ENCODE data around the gene HNRNPH2. TPM values are rescaled to one million over a fixed set of nuclear protein-coding genes. Genes with fewer than 3 reads are reported as not detected.
A peak's percentile ranks its signal among the peaks of the same experiment; 100 is the strongest.

HNRNPH2 gene
- total RNA-seq, 4 donors from 2014 or later = 36.4 to 60.0 (median 44.4) TPM

GRCh38 chrX:101417981-101418841 is 10.2 kb downstream of the HNRNPH2 start:
- peaks cover 0 to 15% (median 4%) of the 10 kb centered on the region in 4 donors for H3K36me3 ChIP-seq
- intact Hi-C loops (cut with DNase I) = loop anchor here (5.0 kb wide), 1 partner anchor 134 kb away; the partner anchor contains the start of gene ARMCX1
- H3K27ac ChIP-seq (replicated peaks in 1 of 4) = peak overlapping the region; percentile 85 to 92 (median 90)
- 26% methylated on average over 56 of the region's 56 CpGs for WGBS
- peaks cover 3 to 45% (median 37%) of the 10 kb centered on the region in 4 donors for H3K4me1 ChIP-seq
- H3K27me3 ChIP-seq = no peaks in the 10 kb centered on the region
- peak; percentile 90 for DNase-seq (ENCODE audit: extremely low spot score)
- H3K9me3 ChIP-seq = no peaks in the 10 kb centered on the region
- TF ChIP-seq POLR2A (IDR thresholded peaks at IDR 0.05; ENCODE audit: low read depth) (no peak), EP300 (IDR thresholded peaks at IDR 0.05) (no peak), POLR2AphosphoS5 (IDR thresholded peaks at IDR 0.05) (peak in 1 of 2 donors; percentile 35)
- H3K4me3 ChIP-seq = peak overlapping the region; percentile 57 to 73 (median 66)

GRCh38 chrX:101419489-101419888 is 11.5 kb downstream of the HNRNPH2 start:
- intact Hi-C loops (cut with DNase I) = loop anchor here (5.0 kb wide), 1 partner anchor 133 kb away; the partner anchor contains the start of gene ARMCX1
- Histone ChIP-seq H3K4me3 (peak overlapping the region in 1 of 4 donors; percentile 63), H3K27me3 (no peaks in the 10 kb centered on the region), H3K36me3 (peaks cover 0 to 27% (median 8%) of the 10 kb centered on the region in 4 donors), H3K4me1 (peaks cover 3 to 45% (median 37%) of the 10 kb centered on the region in 4 donors), H3K9me3 (no peaks in the 10 kb centered on the region), H3K27ac (replicated peaks in 1 of 4) (peak overlapping the region; percentile 85 to 92 (median 90))
- TF ChIP-seq CTCF (IDR thresholded peaks at IDR 0.05) (no peak), EP300 (IDR thresholded peaks at IDR 0.05) (no peak), POLR2A (IDR thresholded peaks at IDR 0.05; ENCODE audit: low read depth) (no peak), POLR2AphosphoS5 (IDR thresholded peaks at IDR 0.05) (no peak)
- 76% methylated on average over 2 of the region's 2 CpGs for WGBS
- DNase-seq (ENCODE audit: extremely low spot score) = no peak

DNA sequence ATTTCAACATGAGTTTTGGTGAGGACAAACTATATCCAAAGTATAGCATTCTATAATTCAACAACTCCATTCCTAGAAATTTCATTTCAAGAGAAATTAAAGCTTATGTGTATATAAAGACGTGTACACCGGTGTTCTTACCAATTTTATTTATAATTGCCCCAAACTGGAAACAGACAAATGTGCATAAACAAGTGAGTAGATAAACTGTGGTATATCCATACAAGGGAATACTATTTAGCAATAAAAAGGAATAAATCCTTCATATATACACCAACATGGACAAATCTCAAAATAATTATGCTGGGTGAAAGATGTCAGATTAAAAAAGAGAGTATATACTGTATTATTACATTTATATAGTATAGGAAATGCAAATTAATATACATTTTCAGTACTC is 19.9 kb downstream of the HNRNPH2 start:
- no peak overlapping the region for H3K4me3 ChIP-seq
- no peaks in the 10 kb centered on the region for H3K27me3 ChIP-seq
- no peak for TF ChIP-seq EP300 (IDR thresholded peaks at IDR 0.05)
- TF ChIP-seq POLR2AphosphoS5 (IDR thresholded peaks at IDR 0.05) = no peak
- no peak for TF ChIP-seq CTCF (IDR thresholded peaks at IDR 0.05)
- TF ChIP-seq POLR2A (IDR thresholded peaks at IDR 0.05; ENCODE audit: low read depth) = no peak
- H3K4me1 ChIP-seq = no peaks in the 10 kb centered on the region
- H3K36me3 ChIP-seq = peaks cover 0 to 48% (median 18%) of the 10 kb centered on the region in 4 donors
- WGBS = 81% methylated on average over 2 of the region's 2 CpGs
- H3K9me3 ChIP-seq = peaks cover 0 to 14% (median 0%) of the 10 kb centered on the region in 4 donors
- no peak overlapping the region for H3K27ac ChIP-seq (replicated peaks in 1 of 4)
- intact Hi-C loops (cut with DNase I) = no loop called here
- DNase-seq (ENCODE audit: extremely low spot score) = no peak

- 95% methylated on average over 1 of the region's 1 CpG for WGBS
- TF ChIP-seq CTCF (IDR thresholded peaks at IDR 0.05) (no peak), EP300 (IDR thresholded peaks at IDR 0.05) (no peak), POLR2A (IDR thresholded peaks at IDR 0.05; ENCODE audit: low read depth) (no peak), POLR2AphosphoS5 (IDR thresholded peaks at IDR 0.05) (no peak)
Observed at GRCh38 chrX:101429934-101430333, 21.9 kb downstream of the HNRNPH2 start.

DNA sequence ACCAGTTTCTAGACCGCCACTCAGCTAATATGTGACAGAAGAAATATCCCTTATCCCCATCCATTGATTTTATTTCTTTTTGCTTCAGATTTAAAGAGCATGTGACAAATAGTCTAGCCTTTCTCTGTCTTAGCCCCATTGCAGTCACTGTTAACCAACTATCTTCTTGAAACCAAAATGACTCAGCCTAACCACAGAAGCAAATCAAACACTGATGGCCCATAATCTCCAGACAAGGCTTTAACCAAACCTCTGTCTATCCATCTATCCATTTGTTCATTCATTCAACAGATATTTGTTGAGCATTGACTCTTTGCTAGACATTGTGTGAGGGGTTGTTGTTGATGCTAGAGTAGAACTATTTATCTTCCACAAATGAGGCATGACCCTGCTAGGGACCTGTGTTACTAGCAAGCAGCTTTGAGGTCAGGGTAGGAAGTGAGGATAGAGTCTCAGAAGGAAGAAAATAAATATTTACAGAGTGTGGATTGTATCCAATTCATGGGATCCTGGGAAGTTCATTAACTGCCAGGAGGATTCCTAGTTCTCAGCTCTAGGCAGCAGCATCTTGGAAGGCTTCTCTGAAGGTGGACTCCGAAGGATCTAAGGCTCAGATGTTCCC is 22.5 kb downstream of the HNRNPH2 start:
- no peak for DNase-seq (ENCODE audit: extremely low spot score)
- no peak overlapping the region for H3K27ac ChIP-seq (replicated peaks in 1 of 4)
- intact Hi-C loops (cut with DNase I) = no loop called here
- no peak overlapping the region for H3K4me3 ChIP-seq
- H3K4me1 ChIP-seq = no peaks in the 10 kb centered on the region
- no peaks in the 10 kb centered on the region for H3K27me3 ChIP-seq
- peaks cover 0 to 14% (median 0%) of the 10 kb centered on the region in 4 donors for H3K9me3 ChIP-seq
- TF ChIP-seq EP300 (IDR thresholded peaks at IDR 0.05) = no peak
- TF ChIP-seq POLR2A (IDR thresholded peaks at IDR 0.05; ENCODE audit: low read depth) = no peak
- TF ChIP-seq POLR2AphosphoS5 (IDR thresholded peaks at IDR 0.05) = no peak
- TF ChIP-seq CTCF (IDR thresholded peaks at IDR 0.05) = no peak
- WGBS = 79% methylated on average over 2 of the region's 2 CpGs
- H3K36me3 ChIP-seq = peaks cover 0 to 27% (median 12%) of the 10 kb centered on the region in 4 donors

More at GRCh38 chrX:101429934-101430333, 21.9 kb downstream of the HNRNPH2 start:
- DNase-seq (ENCODE audit: extremely low spot score) = no peak
- H3K27ac ChIP-seq (replicated peaks in 1 of 4) = no peak overlapping the region
- H3K9me3 ChIP-seq = peaks cover 0 to 14% (median 0%) of the 10 kb centered on the region in 4 donors
- intact Hi-C loops (cut with DNase I) = no loop called here
- no peak overlapping the region for H3K4me3 ChIP-seq
- peaks cover 0 to 29% (median 13%) of the 10 kb centered on the region in 4 donors for H3K36me3 ChIP-seq
- H3K4me1 ChIP-seq = no peaks in the 10 kb centered on the region
- no peaks in the 10 kb centered on the region for H3K27me3 ChIP-seq

All from esophagus muscularis mucosa (tissue), 4 donors.